DND-41 (cell line): ENCODE data around the gene UBR3.

ENCODE experiments used
- CTCF ChIP-seq: IDR thresholded peaks from 2 replicates; pipeline ENCODE4 v1.5.1; 2012; ENCODE audit warnings: borderline replicate concordance, low read length, moderate library complexity, mild to moderate bottlenecking; ENCODE audit not compliant: poor library complexity, severe bottlenecking; ENCODE audit errors: extremely low read depth
- EZH2 ChIP-seq: IDR thresholded peaks from 3 replicates; pipeline ENCODE4 v1.6.1; 2012; ENCODE audit warnings: borderline replicate concordance, low read depth, mild to moderate bottlenecking, moderate library complexity, low read length, inconsistent platforms; ENCODE audit not compliant: severe bottlenecking

- no peak for TF ChIP-seq CTCF
- TF ChIP-seq EZH2, result no peak
Measured at GRCh38 chr2:169980001-169980400, 152.7 kb downstream of the UBR3 start.
